MM.1S (cell line): ENCODE measurements around the gene DUSP28.

ENCODE experiments used
- DNase-seq: peaks from one replicate; pipeline ENCODE4 v3.0.0-alpha.2; 2015
- H2AFZ ChIP-seq: fragments of 300-600 bp; sonication (generic); 2 replicates; pipeline ENCODE4 v1.6.0; 2016; ENCODE audit warnings: antibody characterized with exemption, low read length
- H3F3A ChIP-seq: fragments of 300-600 bp; sonication (generic); 2 replicates; pipeline ENCODE4 v1.6.1; 2016; ENCODE audit warnings: mild to moderate bottlenecking, antibody characterized with exemption, low read length, moderate library complexity, mixed read lengths; ENCODE audit not compliant: insufficient read depth
- H3K27ac ChIP-seq: fragments of 300-600 bp; sonication (generic); 2 replicates; pipeline ENCODE4 v1.5.1; 2016; ENCODE audit warnings: mild to moderate bottlenecking, low read length
- H3K27me3 ChIP-seq: fragments of 300-600 bp; sonication (generic); replicated peaks from 2 replicates; pipeline ENCODE4 v1.6.0; 2016; ENCODE audit warnings: low read length; ENCODE audit not compliant: insufficient read depth
- H3K36me3 ChIP-seq: fragments of 300-600 bp; sonication (generic); replicated peaks from 2 replicates; pipeline ENCODE4 v1.6.1; 2016; ENCODE audit warnings: mild to moderate bottlenecking, low read length, mixed read lengths; ENCODE audit not compliant: insufficient read depth
- H3K4me1 ChIP-seq: fragments of 300-600 bp; sonication (generic); 2 replicates; pipeline ENCODE4 v1.6.1; 2016; ENCODE audit warnings: low read length, mixed read lengths
- H3K4me2 ChIP-seq: fragments of 300-600 bp; sonication (generic); 2 replicates; pipeline ENCODE4 v1.6.0; 2016; ENCODE audit warnings: low read depth, low read length
- H3K4me3 ChIP-seq: fragments of 300-600 bp; sonication (generic); 2 replicates; pipeline ENCODE4 v1.5.1; 2016; ENCODE audit warnings: low read length, mixed read lengths
- H3K79me2 ChIP-seq: fragments of 300-600 bp; sonication (generic); 2 replicates; pipeline ENCODE4 v1.6.1; 2016; ENCODE audit warnings: mixed run types, low read length, mixed read lengths
- H3K9ac ChIP-seq: fragments of 300-600 bp; sonication (generic); 2 replicates; pipeline ENCODE4 v1.6.1; 2016; ENCODE audit warnings: low read length, mixed read lengths
- H3K9me2 ChIP-seq: fragments of 300-600 bp; sonication (generic); replicated peaks from 2 replicates; pipeline ENCODE4 v1.6.1; 2016; ENCODE audit warnings: mild to moderate bottlenecking, low read length, mixed read lengths; ENCODE audit not compliant: insufficient read depth
- H3K9me3 ChIP-seq: fragments of 300-600 bp; sonication (generic); replicated peaks from 2 replicates; pipeline ENCODE4 v1.6.1; 2016; ENCODE audit warnings: mild to moderate bottlenecking, low read length, mixed read lengths; ENCODE audit not compliant: insufficient read depth
- H4K20me1 ChIP-seq: fragments of 300-600 bp; sonication (generic); 2 replicates; pipeline ENCODE4 v1.6.1; 2016; ENCODE audit warnings: mild to moderate bottlenecking, low read length, moderate library complexity, mixed read lengths; ENCODE audit not compliant: insufficient read depth
- CTCF ChIP-seq: fragments of 300-600 bp; sonication (generic); IDR thresholded peaks from 2 replicates; pipeline ENCODE4 v1.5.1; 2016; ENCODE audit warnings: antibody characterized with exemption, low read length, mixed read lengths
- EZH2 ChIP-seq: fragments of 300-600 bp; sonication (generic); optimal IDR thresholded peaks from 2 replicates; pipeline ENCODE3; 2017; ENCODE audit warnings: low read depth, mild to moderate bottlenecking, antibody characterized with exemption, low read length, mixed read lengths
- EZH2phosphoT487 ChIP-seq: fragments of 300-600 bp; sonication (generic); IDR thresholded peaks from 2 replicates; pipeline ENCODE4 v1.6.1; 2018; ENCODE audit warnings: antibody characterized with exemption, low read length

The DUSP28 gene

GRCh38 chr2:240558236-240558761 lies 1.9 kb upstream of the DUSP28 start:
- Histone ChIP-seq H3K9me2 (no peaks in the 10 kb centered on the region), H3K9me3 (no peaks in the 10 kb centered on the region), H4K20me1 (no peaks in the 10 kb centered on the region), H3K36me3 (no peaks in the 10 kb centered on the region; the same call in 1 of the 2 replicates), H3K4me2 (no peak overlapping the region), H2AFZ (no peak overlapping the region), H3K27me3 (no peaks in the 10 kb centered on the region), H3K27ac (no peak overlapping the region), H3K9ac (no peak overlapping the region), H3K4me1 (peaks cover 17% of the 10 kb centered on the region; the same call in 1 of the 2 replicates), H3K4me3 (no peak overlapping the region), H3F3A (peaks cover 14% of the 10 kb centered on the region), H3K79me2 (peaks cover 82% of the 10 kb centered on the region)
- DNase-seq: no peak
- TF ChIP-seq CTCF: no peak
- TF ChIP-seq EZH2phosphoT487: no peak
- no peak for TF ChIP-seq EZH2

GRCh38 chr2:240559286-240559685 lies 871 bp upstream of the DUSP28 start:
- H3K4me1 ChIP-seq: peaks cover 27% of the 10 kb centered on the region
- H2AFZ ChIP-seq: no peak overlapping the region
- H3K36me3 ChIP-seq: no peaks in the 10 kb centered on the region; the same call in 1 of the 2 replicates
- H3K27ac ChIP-seq: no peak overlapping the region
- H3K27me3 ChIP-seq: no peaks in the 10 kb centered on the region
- H4K20me1 ChIP-seq: no peaks in the 10 kb centered on the region
- no peak for DNase-seq
- H3K4me3 ChIP-seq: peak overlapping the region; percentile 75
- no peak for TF ChIP-seq EZH2phosphoT487
- no peak for TF ChIP-seq EZH2
- no peak for TF ChIP-seq CTCF
- H3K9ac ChIP-seq: no peak overlapping the region
- H3K4me2 ChIP-seq: peak overlapping the region; percentile 89
- H3F3A ChIP-seq: peaks cover 14% of the 10 kb centered on the region
- H3K9me3 ChIP-seq: no peaks in the 10 kb centered on the region
- peaks cover 86% of the 10 kb centered on the region for H3K79me2 ChIP-seq
- no peaks in the 10 kb centered on the region for H3K9me2 ChIP-seq

GRCh38 chr2:240560480-240561324 lies 545 bp downstream of the DUSP28 start:
- peak; percentile 95 for DNase-seq
- H3K9ac ChIP-seq: peak overlapping the region; percentile 98
- H3K27ac ChIP-seq: peak overlapping the region; percentile 92
- H2AFZ ChIP-seq: no peak overlapping the region
- no peaks in the 10 kb centered on the region for H4K20me1 ChIP-seq
- H3K36me3 ChIP-seq: no peaks in the 10 kb centered on the region
- H3K4me3 ChIP-seq: peak overlapping the region; percentile 83
- TF ChIP-seq EZH2 (no peak), EZH2phosphoT487 (no peak), CTCF (no peak)
- peaks cover 38% of the 10 kb centered on the region for H3K4me1 ChIP-seq
- H3K9me3 ChIP-seq: no peaks in the 10 kb centered on the region
- peaks cover 84% of the 10 kb centered on the region for H3K79me2 ChIP-seq
- peak overlapping the region; percentile 89 for H3K4me2 ChIP-seq
- peaks cover 21% of the 10 kb centered on the region for H3F3A ChIP-seq
- no peaks in the 10 kb centered on the region for H3K9me2 ChIP-seq
- no peaks in the 10 kb centered on the region for H3K27me3 ChIP-seq
